ENCODE measurements around the gene CITED1. TPM values are rescaled to one million over a fixed set of nuclear protein-coding genes. Genes with fewer than 3 reads are reported as not detected.

The CITED1 gene
- total RNA-seq, 1 experiment from 2014 or later = 1.1 TPM

DNA sequence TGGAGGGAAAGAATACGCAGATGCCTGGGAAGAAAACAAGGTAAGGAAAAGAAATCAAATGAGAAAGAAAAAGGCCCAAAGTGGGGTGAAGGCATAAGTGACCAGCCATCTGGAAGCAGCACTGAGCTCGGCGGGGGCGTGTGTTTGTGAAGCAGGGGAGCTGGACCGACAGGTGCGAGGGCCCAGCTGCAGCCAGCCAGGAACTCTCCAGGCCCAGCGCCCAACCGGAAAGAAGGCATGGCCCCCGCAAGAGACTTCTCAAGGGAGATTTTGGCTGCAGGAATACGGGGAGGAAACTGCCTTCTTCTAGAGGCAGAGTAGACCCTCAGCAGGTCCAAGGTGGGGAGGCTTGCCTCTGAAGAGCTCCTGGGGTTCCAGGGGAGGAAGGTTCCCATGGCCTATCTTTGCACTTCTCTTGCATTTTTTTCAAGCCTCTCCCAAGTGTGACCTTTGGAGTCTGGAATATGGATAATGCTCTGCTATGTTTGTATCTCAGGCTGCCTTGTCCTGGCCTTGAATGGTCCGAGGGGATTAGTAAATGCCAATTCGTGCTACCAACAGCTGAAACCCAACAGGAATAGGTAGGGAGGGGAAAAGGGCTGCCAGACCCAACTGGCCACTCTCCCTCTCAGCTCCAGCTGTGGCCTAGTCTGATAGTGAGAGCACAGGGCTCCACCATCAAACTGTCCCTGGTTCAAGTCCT, 10.8 kb upstream of the CITED1 start:
- Histone ChIP-seq H3K23ac (ENCODE audit: insufficient read length, low read depth, low read length) (no peak overlapping the region), H2BK20ac (ENCODE audit: low read depth, low read length, poor library complexity, severe bottlenecking) (no peak overlapping the region), H3K27me3 (ENCODE audit: insufficient read depth, low read length) (no peaks in the 10 kb centered on the region), H4K8ac (replicated peaks; ENCODE audit: insufficient read length, low read depth, low read length) (no peak overlapping the region), H3K18ac (ENCODE audit: insufficient read length, low read depth, low read length) (no peak overlapping the region), H3K79me1 (ENCODE audit: insufficient read depth, low read depth, low read length, poor library complexity, severe bottlenecking) (no peaks in the 10 kb centered on the region), H3K56ac (ENCODE audit: insufficient read length, low read depth, low read length) (no peak overlapping the region), H2BK5ac (ENCODE audit: insufficient read length, low read length) (no peak overlapping the region), H3K79me2 (ENCODE audit: insufficient read depth, low read length) (no peaks in the 10 kb centered on the region), H2BK12ac (ENCODE audit: insufficient read length, low read depth, low read length) (no peak overlapping the region), H4K5ac (ENCODE audit: insufficient read length, low read depth, low read length) (no peak overlapping the region), H3K4me1 (ENCODE audit: insufficient read depth, low read length) (no peaks in the 10 kb centered on the region; the same call in 1 of the 2 replicates), H3K9me3 (ENCODE audit: control insufficient read depth, low read depth, low read length) (peaks cover 22% of the 10 kb centered on the region), H3K4ac (ENCODE audit: low read depth, low read length) (no peak overlapping the region), H4K20me1 (ENCODE audit: control insufficient read depth, insufficient read depth, insufficient read length) (peaks cover 2% of the 10 kb centered on the region), H3K27ac (ENCODE audit: insufficient read length, low read depth, low read length) (no peak overlapping the region), H3K14ac (ENCODE audit: insufficient read depth, low read length) (no peak overlapping the region), H4K91ac (ENCODE audit: insufficient read length, low read depth, low read length) (no peak overlapping the region), H3K23me2 (ENCODE audit: insufficient read length, low read depth, low read length, poor library complexity, severe bottlenecking) (peaks cover 4% of the 10 kb centered on the region), H2BK15ac (ENCODE audit: low read depth, low read length) (no peak overlapping the region), H2AFZ (ENCODE audit: low read length) (no peak overlapping the region), H2AK5ac (ENCODE audit: insufficient read length, low read length) (no peak overlapping the region), H3T11ph (ENCODE audit: low read length) (no peak overlapping the region), H3K4me2 (ENCODE audit: insufficient read depth, insufficient read length, low read length) (no peak overlapping the region), H2BK120ac (ENCODE audit: low read depth, low read length, poor library complexity, severe bottlenecking) (no peak overlapping the region), H3K9ac (ENCODE audit: extremely low read depth, insufficient read length, low read length) (no peak overlapping the region)
- Mint-ChIP-seq H3K27me3 (ENCODE audit: low read depth) (peaks cover 20% of the 10 kb centered on the region), H3K9me3 (peaks cover 66 to 84% of the 10 kb centered on the region in 2 experiments), H3K36me3 (ENCODE audit: insufficient read depth in 1 of 3, low read depth in 3 of 3) (peaks cover 0 to 6% (median 5%) of the 10 kb centered on the region in 3 experiments; a peak in 2 of 7 replicates), H3K4me3 (no peak overlapping the region), H3K4me1 (peaks cover 8 to 24% of the 10 kb centered on the region in 2 experiments), H3K27ac (no peak overlapping the region)
- no peak for DNase-seq
- WGBS (ENCODE audit: extremely low coverage, insufficient read length, low lambda C conversion rate) = no CpG with 5 or more reads among the region's 12 CpGs
- TF ChIP-seq, protein P1, sequence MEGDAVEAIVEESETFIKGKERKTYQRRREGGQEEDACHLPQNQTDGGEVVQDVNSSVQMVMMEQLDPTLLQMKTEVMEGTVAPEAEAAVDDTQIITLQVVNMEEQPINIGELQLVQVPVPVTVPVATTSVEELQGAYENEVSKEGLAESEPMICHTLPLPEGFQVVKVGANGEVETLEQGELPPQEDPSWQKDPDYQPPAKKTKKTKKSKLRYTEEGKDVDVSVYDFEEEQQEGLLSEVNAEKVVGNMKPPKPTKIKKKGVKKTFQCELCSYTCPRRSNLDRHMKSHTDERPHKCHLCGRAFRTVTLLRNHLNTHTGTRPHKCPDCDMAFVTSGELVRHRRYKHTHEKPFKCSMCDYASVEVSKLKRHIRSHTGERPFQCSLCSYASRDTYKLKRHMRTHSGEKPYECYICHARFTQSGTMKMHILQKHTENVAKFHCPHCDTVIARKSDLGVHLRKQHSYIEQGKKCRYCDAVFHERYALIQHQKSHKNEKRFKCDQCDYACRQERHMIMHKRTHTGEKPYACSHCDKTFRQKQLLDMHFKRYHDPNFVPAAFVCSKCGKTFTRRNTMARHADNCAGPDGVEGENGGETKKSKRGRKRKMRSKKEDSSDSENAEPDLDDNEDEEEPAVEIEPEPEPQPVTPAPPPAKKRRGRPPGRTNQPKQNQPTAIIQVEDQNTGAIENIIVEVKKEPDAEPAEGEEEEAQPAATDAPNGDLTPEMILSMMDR (conservative IDR thresholded peaks at IDR 0.05) = no peak
